ENCODE data around the gene DNAH7. TPM values are rescaled to one million over a fixed set of nuclear protein-coding genes. Genes with fewer than 3 reads are reported as not detected.

The DNAH7 gene
- total RNA-seq, 6 experiments from 2014 or later: 0.05 to 0.41 (median 0.23) TPM

DNA sequence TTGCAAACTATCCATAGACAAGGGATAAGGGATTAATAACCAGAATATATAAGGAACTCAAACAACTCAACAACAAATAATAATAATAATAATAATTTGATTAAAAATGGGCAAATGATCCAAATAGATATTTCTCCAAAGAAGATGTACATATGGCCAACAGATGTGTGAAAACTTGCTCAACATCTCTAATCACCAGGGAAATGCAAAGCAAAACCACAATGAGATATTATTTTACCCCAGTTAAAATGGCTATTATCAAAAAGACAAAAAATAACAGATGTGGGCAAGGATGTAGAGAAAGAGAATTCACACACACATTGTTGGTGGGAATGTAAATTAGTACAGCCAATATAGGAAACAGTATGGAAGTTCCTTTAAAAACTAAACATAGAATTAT, 26.9 kb downstream of the DNAH7 start:
- Mint-ChIP-seq H3K27ac (no peak overlapping the region), H3K27me3 (ENCODE audit: insufficient read depth) (peaks cover 2% of the 10 kb centered on the region), H3K4me3 (no peak overlapping the region), H3K4me1 (ENCODE audit: low read depth) (peaks cover 15% of the 10 kb centered on the region; the same call in 1 of the 2 replicates), H3K36me3 (ENCODE audit: low read depth) (no peaks in the 10 kb centered on the region), H3K9me3 (peaks cover 18% of the 10 kb centered on the region)
- no peak for DNase-seq
- TF ChIP-seq, protein P1, sequence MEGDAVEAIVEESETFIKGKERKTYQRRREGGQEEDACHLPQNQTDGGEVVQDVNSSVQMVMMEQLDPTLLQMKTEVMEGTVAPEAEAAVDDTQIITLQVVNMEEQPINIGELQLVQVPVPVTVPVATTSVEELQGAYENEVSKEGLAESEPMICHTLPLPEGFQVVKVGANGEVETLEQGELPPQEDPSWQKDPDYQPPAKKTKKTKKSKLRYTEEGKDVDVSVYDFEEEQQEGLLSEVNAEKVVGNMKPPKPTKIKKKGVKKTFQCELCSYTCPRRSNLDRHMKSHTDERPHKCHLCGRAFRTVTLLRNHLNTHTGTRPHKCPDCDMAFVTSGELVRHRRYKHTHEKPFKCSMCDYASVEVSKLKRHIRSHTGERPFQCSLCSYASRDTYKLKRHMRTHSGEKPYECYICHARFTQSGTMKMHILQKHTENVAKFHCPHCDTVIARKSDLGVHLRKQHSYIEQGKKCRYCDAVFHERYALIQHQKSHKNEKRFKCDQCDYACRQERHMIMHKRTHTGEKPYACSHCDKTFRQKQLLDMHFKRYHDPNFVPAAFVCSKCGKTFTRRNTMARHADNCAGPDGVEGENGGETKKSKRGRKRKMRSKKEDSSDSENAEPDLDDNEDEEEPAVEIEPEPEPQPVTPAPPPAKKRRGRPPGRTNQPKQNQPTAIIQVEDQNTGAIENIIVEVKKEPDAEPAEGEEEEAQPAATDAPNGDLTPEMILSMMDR (IDR thresholded peaks at IDR 0.05): no peak

DNA sequence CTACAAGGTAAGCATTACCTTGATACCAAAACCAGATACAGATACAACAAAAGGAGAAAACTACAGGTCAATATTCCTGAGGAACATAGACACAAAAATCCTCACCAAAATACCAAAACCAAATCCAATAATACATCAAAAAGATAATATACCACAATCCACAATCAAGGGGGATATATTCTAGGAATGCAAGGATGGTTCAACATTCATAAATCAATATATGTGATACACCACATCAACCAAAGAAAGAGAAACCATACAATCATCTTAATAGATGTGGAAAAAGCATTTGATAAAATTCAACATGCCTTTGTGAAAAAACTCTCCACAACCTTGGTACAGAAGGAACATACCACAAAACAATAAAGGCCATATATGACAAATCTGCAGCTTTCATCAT, 28.4 kb downstream of the DNAH7 start:
- no peaks in the 10 kb centered on the region for H3K36me3 Mint-ChIP-seq (ENCODE audit: low read depth)
- no peak overlapping the region for H3K27ac Mint-ChIP-seq
- peaks cover under 1% of the 10 kb centered on the region; the same call in 1 of the 2 replicates for H3K4me1 Mint-ChIP-seq (ENCODE audit: low read depth)
- TF ChIP-seq, protein P1 (IDR thresholded peaks at IDR 0.05): no peak
- no peak for DNase-seq
- H3K27me3 Mint-ChIP-seq (ENCODE audit: insufficient read depth): peaks cover 2% of the 10 kb centered on the region
- H3K4me3 Mint-ChIP-seq: no peak overlapping the region
- H3K9me3 Mint-ChIP-seq: peaks cover 18% of the 10 kb centered on the region

DNA sequence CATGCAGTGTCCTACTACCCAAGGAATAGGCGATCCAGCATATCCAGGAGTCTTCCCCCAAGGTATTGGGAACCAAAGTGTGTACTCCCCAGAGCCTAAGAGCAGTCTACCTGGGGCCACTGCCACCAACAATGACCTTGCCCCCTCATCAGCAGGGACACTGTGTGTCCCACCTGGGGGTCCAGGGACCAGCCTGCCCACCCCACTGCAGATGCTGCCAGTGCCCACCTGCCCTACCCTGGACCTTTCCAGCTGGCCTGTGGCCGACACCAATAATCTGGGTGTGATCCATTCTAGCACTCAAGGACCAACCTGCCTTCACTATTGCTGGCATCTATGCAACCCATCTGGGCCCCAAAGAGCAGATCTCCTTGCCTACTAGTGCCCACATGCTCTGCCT, 32.2 kb downstream of the DNAH7 start:
- H3K4me3 Mint-ChIP-seq: no peak overlapping the region
- TF ChIP-seq, protein P1 (IDR thresholded peaks at IDR 0.05): no peak
- no peaks in the 10 kb centered on the region for H3K36me3 Mint-ChIP-seq (ENCODE audit: low read depth)
- H3K4me1 Mint-ChIP-seq (ENCODE audit: low read depth): no peaks in the 10 kb centered on the region
- H3K27ac Mint-ChIP-seq: no peak overlapping the region
- peaks cover 2% of the 10 kb centered on the region for H3K27me3 Mint-ChIP-seq (ENCODE audit: insufficient read depth)
- no peak for DNase-seq
- peaks cover 23% of the 10 kb centered on the region for H3K9me3 Mint-ChIP-seq

DNA sequence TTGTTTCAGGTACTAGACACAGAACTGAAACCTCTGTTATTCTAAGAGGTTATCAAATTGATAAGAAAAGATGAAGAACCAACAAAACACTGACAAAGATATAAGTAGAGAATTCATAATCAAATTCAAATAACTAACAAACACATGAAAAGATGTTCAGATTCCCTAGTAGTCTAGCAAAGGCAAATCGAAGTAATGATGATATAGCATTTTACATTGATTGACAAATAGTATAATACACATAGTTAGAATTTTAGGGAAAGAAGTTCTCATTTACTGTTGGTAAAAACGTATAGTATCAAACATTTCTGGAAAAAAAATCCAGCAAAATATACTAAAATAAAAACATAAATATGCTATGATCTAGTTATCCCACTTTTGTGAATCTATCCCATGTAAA, 50.6 kb downstream of the DNAH7 start:
- no peak for DNase-seq
- H3K4me3 Mint-ChIP-seq: no peak overlapping the region
- no peak overlapping the region for H3K27ac Mint-ChIP-seq
- TF ChIP-seq, protein P1 (IDR thresholded peaks at IDR 0.05): no peak
- H3K27me3 Mint-ChIP-seq (ENCODE audit: insufficient read depth): no peaks in the 10 kb centered on the region
- H3K36me3 Mint-ChIP-seq (ENCODE audit: low read depth): no peaks in the 10 kb centered on the region
- no peaks in the 10 kb centered on the region for H3K4me1 Mint-ChIP-seq (ENCODE audit: low read depth)
- H3K9me3 Mint-ChIP-seq: no peaks in the 10 kb centered on the region

DNA sequence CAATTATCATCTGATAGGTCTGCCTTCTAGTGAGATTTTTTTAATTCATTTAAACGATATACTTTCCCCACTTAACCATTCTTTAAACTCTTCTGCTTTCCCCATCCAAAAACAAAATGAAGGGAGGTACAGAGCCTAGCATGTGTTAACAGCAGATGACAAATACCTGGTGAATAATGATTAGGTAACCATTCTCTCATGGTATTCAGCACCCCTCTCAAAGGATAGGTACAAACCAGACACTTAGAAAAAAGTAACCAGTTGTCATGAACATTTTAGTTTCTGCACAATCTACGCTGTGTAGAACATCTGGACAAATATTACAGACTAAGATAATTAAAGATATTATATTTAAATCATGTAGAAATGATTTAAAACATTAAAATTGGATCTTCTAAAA, 56.3 kb downstream of the DNAH7 start:
- H3K9me3 Mint-ChIP-seq: no peaks in the 10 kb centered on the region
- no peak overlapping the region for H3K4me3 Mint-ChIP-seq
- no peak for DNase-seq
- no peak overlapping the region for H3K27ac Mint-ChIP-seq
- H3K36me3 Mint-ChIP-seq (ENCODE audit: low read depth): no peaks in the 10 kb centered on the region
- TF ChIP-seq, protein P1 (IDR thresholded peaks at IDR 0.05): no peak
- no peaks in the 10 kb centered on the region for H3K27me3 Mint-ChIP-seq (ENCODE audit: insufficient read depth)
- no peaks in the 10 kb centered on the region for H3K4me1 Mint-ChIP-seq (ENCODE audit: low read depth)

DNA sequence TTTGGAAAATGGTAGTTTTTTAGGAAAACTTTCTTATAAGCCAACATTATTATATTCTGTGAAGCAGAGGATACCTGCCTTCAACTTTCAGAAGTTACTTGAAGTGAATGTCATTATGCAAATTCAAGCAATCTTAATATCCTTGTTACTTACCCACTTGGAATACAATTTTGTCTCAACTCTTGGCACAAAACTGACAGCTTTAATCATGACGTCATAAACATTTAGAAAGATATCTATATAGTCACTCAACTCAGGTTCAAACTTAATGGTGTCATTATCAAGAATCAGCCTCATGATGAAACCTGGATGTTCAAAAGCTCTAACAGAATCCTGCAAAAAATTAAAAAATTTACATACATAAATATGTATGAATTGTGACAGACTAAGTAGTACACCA, 68.1 kb downstream of the DNAH7 start:
- H3K4me3 Mint-ChIP-seq: no peak overlapping the region
- peaks cover 3% of the 10 kb centered on the region; the same call in 1 of the 2 replicates for H3K27me3 Mint-ChIP-seq (ENCODE audit: insufficient read depth)
- no peak overlapping the region for H3K27ac Mint-ChIP-seq

More for the DNA sequence above, 68.1 kb downstream of the DNAH7 start:
- H3K9me3 Mint-ChIP-seq: no peaks in the 10 kb centered on the region
- TF ChIP-seq, protein P1 (IDR thresholded peaks at IDR 0.05): no peak
- H3K4me1 Mint-ChIP-seq (ENCODE audit: low read depth): no peaks in the 10 kb centered on the region
- DNase-seq: no peak
- H3K36me3 Mint-ChIP-seq (ENCODE audit: low read depth): no peaks in the 10 kb centered on the region

All from HFFc6 (cell line).